H7 (cell line): ENCODE data around the gene CHRNE. TPM values are rescaled to one million over a fixed set of nuclear protein-coding genes. Genes with fewer than 3 reads are reported as not detected.

Experiments
- DNase-seq: peaks from one replicate; pipeline ENCODE4 v3.0.0; 2012
- H3K27me3 ChIP-seq: 2 replicates; pipeline ENCODE4 v1.6.0; 2011; ENCODE audit warnings: mild to moderate bottlenecking, low read length; ENCODE audit not compliant: control insufficient read depth, insufficient read depth
- H3K36me3 ChIP-seq: replicated peaks from 2 replicates; pipeline ENCODE4 v1.5.1; 2011; ENCODE audit warnings: low read length; ENCODE audit not compliant: control insufficient read depth, insufficient read depth
- H3K4me3 ChIP-seq: 2 replicates; pipeline ENCODE4 v1.5.1; 2011; ENCODE audit warnings: low read depth, mild to moderate bottlenecking, control low read depth, low read length, moderate library complexity; ENCODE audit not compliant: insufficient read depth
- total RNA-seq: library from RNA; depleted of rRNA; stranded (reverse); fragments of >200 nt; shearing (Covaris generic); gene quantifications from 2 replicates; pipeline ENCODE4 v1.2.3, GENCODE V29; 2014

CHRNE gene
- total RNA-seq, 1 experiment from 2014 or later: 0.69 TPM

DNA sequence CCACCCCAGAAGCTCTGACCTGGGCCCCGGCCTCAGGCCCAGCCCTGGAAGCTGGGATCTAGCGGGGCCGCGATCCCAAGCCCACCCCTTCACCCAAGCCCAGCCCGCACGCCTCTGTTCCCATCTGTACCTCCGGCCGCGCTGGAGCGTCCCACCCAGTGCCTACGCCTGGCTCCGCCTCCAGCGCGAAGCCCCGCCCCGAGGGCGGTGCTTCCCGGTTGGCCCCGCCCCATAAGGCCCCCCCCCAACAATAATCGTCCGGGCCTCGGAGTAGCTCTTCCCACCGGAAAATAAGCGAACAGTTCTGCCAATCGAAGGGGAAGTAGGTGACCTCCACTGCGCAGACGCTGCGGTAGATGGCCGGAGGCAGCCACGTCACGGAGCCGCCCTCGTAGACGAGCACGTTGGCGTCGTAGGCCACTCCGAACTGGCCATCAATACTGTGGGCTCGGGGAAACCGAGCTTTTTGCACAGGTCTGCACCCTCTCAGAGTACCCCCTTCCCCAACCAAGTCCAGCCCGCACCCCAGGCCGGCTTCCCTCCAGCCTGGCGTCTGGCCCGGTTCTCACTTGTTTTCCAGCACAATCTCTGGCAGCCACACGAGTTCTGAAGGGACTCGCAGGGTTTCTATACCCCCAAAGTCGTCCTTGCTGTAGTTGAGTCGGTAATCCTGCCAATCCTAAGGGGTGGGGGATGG lies 1.1 kb downstream of the CHRNE start:
- H3K27me3 ChIP-seq: peaks cover 22% of the 10 kb centered on the region; the same call in 1 of the 2 replicates
- H3K36me3 ChIP-seq: 0 out of 2 replicates have a peak, but pooled peaks cover under 1% of the 10 kb centered on the region
- peak overlapping the region; percentile 19; the same call in 1 of the 2 replicates for H3K4me3 ChIP-seq
- peak; percentile 87 for DNase-seq

DNA sequence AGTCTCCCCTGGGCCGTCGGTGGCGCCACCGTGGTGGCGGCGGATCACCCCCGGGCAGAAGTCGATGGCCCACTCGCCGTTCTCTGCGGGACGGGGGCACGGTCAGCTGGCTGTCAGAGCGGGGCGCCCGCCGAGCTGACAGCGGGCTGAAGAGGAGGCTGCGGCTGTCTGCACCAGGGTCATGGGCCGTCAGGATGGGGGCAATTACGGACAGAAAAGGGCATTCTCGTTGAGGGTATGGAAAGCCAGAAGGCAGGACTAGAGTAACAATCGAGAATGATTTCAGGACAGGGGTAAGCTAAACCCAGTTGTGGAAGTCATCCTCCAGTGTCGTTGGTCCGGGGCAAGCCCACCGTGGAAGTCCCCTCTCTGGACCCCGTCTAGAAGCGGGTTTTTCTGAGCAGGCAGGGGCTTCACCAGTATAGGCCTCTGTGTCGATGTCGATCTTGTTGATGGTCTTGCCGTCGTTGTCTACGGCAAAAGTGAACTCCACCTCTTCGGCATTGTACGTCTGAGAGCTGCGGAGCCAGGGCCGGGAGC lies 1.7 kb downstream of the CHRNE start:
- no peak for DNase-seq
- peaks cover 6% of the 10 kb centered on the region for H3K36me3 ChIP-seq
- H3K4me3 ChIP-seq: peak overlapping the region; percentile 64
- H3K27me3 ChIP-seq: peaks cover 22% of the 10 kb centered on the region; the same call in 1 of the 2 replicates

GRCh38 chr17:4900231-4901107 lies 2.4 kb downstream of the CHRNE start:
- peak; percentile 93 for DNase-seq
- H3K4me3 ChIP-seq: peak overlapping the region; percentile 64
- peaks cover 22% of the 10 kb centered on the region; the same call in 1 of the 2 replicates for H3K27me3 ChIP-seq
- H3K36me3 ChIP-seq: peaks cover 6% of the 10 kb centered on the region

GRCh38 chr17:4899341-4900230 lies 3.3 kb downstream of the CHRNE start, which contains the start of gene C17orf107:
C17orf107 (plus strand) TSS chr17:4899536; CDS start chr17:4899763, 227 bp downstream.
- H3K27me3 ChIP-seq: peaks cover 22% of the 10 kb centered on the region; the same call in 1 of the 2 replicates
- H3K4me3 ChIP-seq: peak within 1 kb of the TSS; percentile 64
- peaks cover 13% of the 10 kb centered on the region for H3K36me3 ChIP-seq
- DNase-seq: peak; percentile 75

GRCh38 chr17:4898927-4899326 lies 4.0 kb downstream of the CHRNE start:
- no peak for DNase-seq
- Histone ChIP-seq H3K4me3 (peak overlapping the region; percentile 64), H3K27me3 (peaks cover 22% of the 10 kb centered on the region; the same call in 1 of the 2 replicates), H3K36me3 (peaks cover 16% of the 10 kb centered on the region)

DNA sequence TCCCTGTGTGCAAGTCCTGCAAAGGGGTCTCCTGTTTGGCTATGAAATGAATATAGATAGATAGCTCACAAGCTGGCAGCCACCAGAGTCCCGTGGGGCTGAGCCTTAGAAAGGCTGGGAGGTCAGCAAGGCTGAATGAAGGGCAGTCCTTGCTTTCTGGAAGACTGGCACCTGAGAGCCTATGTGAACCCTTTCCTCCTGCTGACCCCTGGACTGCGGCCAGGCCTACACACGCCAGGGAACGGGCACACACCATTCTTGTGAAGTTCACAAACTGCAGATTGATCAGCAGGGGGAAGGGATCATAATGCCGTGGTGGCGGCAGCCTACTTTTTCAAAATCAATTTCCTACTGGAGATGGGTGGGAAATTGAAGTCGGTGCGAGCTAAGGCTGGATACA lies 4.5 kb downstream of the CHRNE start:
- peak; percentile 16 for DNase-seq
- Histone ChIP-seq H3K27me3 (peaks cover 22% of the 10 kb centered on the region; the same call in 1 of the 2 replicates), H3K36me3 (peaks cover 16% of the 10 kb centered on the region), H3K4me3 (peak overlapping the region; percentile 64; the same call in 1 of the 2 replicates)

GRCh38 chr17:4897785-4898184 lies 5.1 kb downstream of the CHRNE start:
- H3K36me3 ChIP-seq: peaks cover 16% of the 10 kb centered on the region
- H3K4me3 ChIP-seq: no peak overlapping the region
- peaks cover 22% of the 10 kb centered on the region; the same call in 1 of the 2 replicates for H3K27me3 ChIP-seq
- DNase-seq: peak; percentile 22

DNA sequence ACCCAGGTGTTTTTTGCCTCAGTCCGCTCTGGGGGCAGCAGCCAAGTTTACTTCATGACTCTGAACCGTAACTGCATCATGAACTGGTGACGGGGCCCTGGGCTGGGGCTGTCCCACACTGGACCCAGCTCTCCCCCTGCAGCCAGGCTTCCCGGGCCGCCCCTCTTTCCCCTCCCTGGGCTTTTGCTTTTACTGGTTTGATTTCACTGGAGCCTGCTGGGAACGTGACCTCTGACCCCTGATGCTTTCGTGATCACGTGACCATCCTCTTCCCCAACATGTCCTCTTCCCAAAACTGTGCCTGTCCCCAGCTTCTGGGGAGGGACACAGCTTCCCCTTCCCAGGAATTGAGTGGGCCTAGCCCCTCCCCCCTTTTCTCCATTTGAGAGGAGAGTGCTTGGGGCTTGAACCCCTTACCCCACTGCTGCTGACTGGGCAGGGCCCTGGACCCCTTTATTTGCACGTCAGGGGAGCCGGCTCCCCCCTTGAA lies 5.7 kb downstream of the CHRNE start:
- no peak overlapping the region for H3K4me3 ChIP-seq
- DNase-seq: peak; percentile 35
- H3K36me3 ChIP-seq: peaks cover 16% of the 10 kb centered on the region
- H3K27me3 ChIP-seq: peaks cover 22% of the 10 kb centered on the region; the same call in 1 of the 2 replicates

GRCh38 chr17:4896332-4897197 lies 6.3 kb downstream of the CHRNE start:
- Histone ChIP-seq H3K27me3 (peaks cover 20% of the 10 kb centered on the region; the same call in 1 of the 2 replicates), H3K4me3 (no peak overlapping the region), H3K36me3 (peaks cover 16% of the 10 kb centered on the region)
- DNase-seq: peak; percentile 60

DNA sequence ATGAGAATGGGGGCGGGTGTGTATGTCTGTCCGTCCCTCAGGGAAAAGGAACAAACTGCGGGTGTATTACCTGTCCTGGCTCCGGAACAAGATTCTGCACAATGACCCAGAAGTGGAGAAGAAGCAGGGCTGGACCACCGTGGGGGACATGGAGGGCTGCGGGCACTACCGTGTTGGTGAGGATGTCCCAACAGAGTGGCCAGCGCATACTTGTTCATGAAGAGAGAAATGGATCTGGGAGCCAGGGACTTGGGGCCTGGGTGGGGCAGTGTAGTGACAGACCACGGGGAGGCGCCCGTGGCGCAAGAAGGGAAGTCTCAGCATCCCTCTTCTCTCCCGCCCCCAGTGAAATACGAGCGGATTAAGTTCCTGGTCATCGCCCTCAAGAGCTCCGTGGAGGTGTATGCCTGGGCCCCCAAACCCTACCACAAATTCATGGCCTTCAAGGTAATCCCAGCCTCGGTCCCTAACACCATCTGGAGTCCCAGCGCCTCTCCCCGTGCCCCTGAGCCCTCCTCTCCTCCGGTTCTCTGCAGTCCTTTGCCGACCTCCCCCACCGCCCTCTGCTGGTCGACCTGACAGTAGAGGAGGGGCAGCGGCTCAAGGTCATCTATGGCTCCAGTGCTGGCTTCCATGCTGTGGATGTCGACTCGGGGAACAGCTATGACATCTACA lies 7.1 kb downstream of the CHRNE start:
- peak; percentile 91 for DNase-seq

GRCh38 chr17:4895121-4895520 lies 7.8 kb downstream of the CHRNE start:
- peak; percentile 42 for DNase-seq
- Histone ChIP-seq H3K36me3 (peaks cover 28% of the 10 kb centered on the region), H3K4me3 (no peak overlapping the region), H3K27me3 (peaks cover 11% of the 10 kb centered on the region; the same call in 1 of the 2 replicates)

More for the DNA sequence above, 7.1 kb downstream of the CHRNE start:
- H3K4me3 ChIP-seq: no peak overlapping the region
- H3K36me3 ChIP-seq: peaks cover 21% of the 10 kb centered on the region
- H3K27me3 ChIP-seq: peaks cover 15% of the 10 kb centered on the region; the same call in 1 of the 2 replicates
